Kidney (tissue), 14 donors: ENCODE results near the gene KANK2. TPM values are rescaled to one million over a fixed set of nuclear protein-coding genes. Genes with fewer than 3 reads are reported as not detected.

ENCODE experiments used
- DNase-seq, 5 donors: peaks; one replicate each; pipeline ENCODE4 v3.0.0-alpha.2; 2013 to 2020
- FAIRE-seq: peaks from 2 replicates; lab custom pipeline; 2012; peaks lifted over from hg19 to GRCh38; lab: Jason Lieb, UNC
- H3K27ac ChIP-seq, 2 donors: one replicate each; pipeline ENCODE4 v1.7.0; 2013; ENCODE audit warnings: low read depth in 2 of 2, low read length in 2 of 2, inconsistent platforms in 1 of 2
- H3K27me3 ChIP-seq: one replicate; pipeline ENCODE4 v1.7.1; 2013; ENCODE audit warnings: low read length, inconsistent platforms; ENCODE audit not compliant: control insufficient read depth, insufficient read depth
- H3K36me3 ChIP-seq, 3 donors: one replicate each; pipeline versions ENCODE4 v1.7.0 to v1.7.1; 2013; ENCODE audit warnings: low read length in 3 of 3, control low read depth in 1 of 3, inconsistent platforms in 1 of 3; ENCODE audit not compliant: insufficient read depth in 3 of 3, control insufficient read depth in 2 of 3
- H3K4me1 ChIP-seq, 3 donors: one replicate each; pipeline versions ENCODE4 v1.7.0 to v1.7.1; 2013; ENCODE audit warnings: low read length in 3 of 3, inconsistent platforms in 1 of 3, low read depth in 1 of 3; ENCODE audit not compliant: control insufficient read depth in 2 of 3, insufficient read depth in 2 of 3
- H3K4me3 ChIP-seq, 3 donors: one replicate each; pipeline versions ENCODE4 v1.7.0 to v1.8.1; 2013; ENCODE audit warnings: low read length in 3 of 3, control low read depth in 1 of 3, inconsistent platforms in 1 of 3
- H3K9ac ChIP-seq, 3 donors: one replicate each; pipeline versions ENCODE4 v1.7.0 to v1.7.1; 2013; ENCODE audit warnings: low read length in 3 of 3, control low read depth in 1 of 3, inconsistent platforms in 1 of 3
- H3K9me3 ChIP-seq, 3 donors: one replicate each; pipeline versions ENCODE4 v1.7.0 to v1.7.1; 2013; ENCODE audit warnings: low read length in 3 of 3, control low read depth in 1 of 3, inconsistent platforms in 1 of 3; ENCODE audit not compliant: control insufficient read depth in 2 of 3, insufficient read depth in 1 of 3
- CTCF ChIP-seq: IDR thresholded peaks from 3 replicates; pipeline ENCODE4 v1.5.1; 2012; ENCODE audit warnings: mild to moderate bottlenecking, moderate library complexity, borderline replicate concordance; ENCODE audit not compliant: insufficient read depth; ENCODE audit errors: extremely low read depth
- intact Hi-C: fragments of 100-400 bp; cut with DNase I; formaldehyde crosslinking; loops from one replicate; pipeline ENCODE4 v1.11.1; 2022
- polyA plus RNA-seq: library from polyadenylated mRNA; stranded (reverse); fragments of 350-450 nt; fragmentation: Illumina TruSeq; extraction: RNeasy Lipid Tissue Mini Kit (QIAGEN cat#74804); gene quantifications from one replicate; pipeline ENCODE4 v1.2.3, GENCODE V29; 2014; ENCODE audit warnings: low read depth, low replicate concordance; ENCODE audit not compliant: insufficient read depth
- total RNA-seq: library from RNA; stranded (reverse); fragmentation: NEBNext Ultra II Directional; extraction: Animal tissue kit (Norgen Biotek cat#: 25700); gene quantifications from one replicate; pipeline ENCODE4 v1.2.1, GENCODE V29; 2021
- donor health status: control.
- donor health status: control.
- donor health status: control.
- donor health status: control.
- donor health status: control.
- donor health status: DM: yes; HTN: yes; CAD: no.
- donor health status: Normal renal cell carcinoma (clear cell type).

KANK2 gene
- total and polyA plus RNA-seq, 2 donors from 2014 or later = 37.5 to 119 TPM

GRCh38 chr19:11225815-11226214 is 28.5 kb upstream of the KANK2 start:
- FAIRE-seq (no peak), DNase-seq (no peak)
- no peak for TF ChIP-seq CTCF
- Histone ChIP-seq H3K27me3 (no peaks in the 10 kb centered on the region), H3K4me1 (no peaks in the 10 kb centered on the region), H3K4me3 (no peak overlapping the region), H3K27ac (no peak overlapping the region), H3K36me3 (peaks cover 13 to 26% (median 26%) of the 10 kb centered on the region in 3 donors), H3K9ac (no peak overlapping the region), H3K9me3 (peaks cover 2 to 10% (median 6%) of the 10 kb centered on the region in 3 donors)
- intact Hi-C loops = no loop called here

GRCh38 chr19:11225172-11225571 is 27.8 kb upstream of the KANK2 start:
- TF ChIP-seq CTCF = no peak

GRCh38 chr19:11224429-11224828 is 27.1 kb upstream of the KANK2 start:
- Histone ChIP-seq H3K9ac (no peak overlapping the region), H3K27ac (no peak overlapping the region), H3K4me1 (no peaks in the 10 kb centered on the region), H3K27me3 (no peaks in the 10 kb centered on the region), H3K36me3 (peaks cover 16 to 22% (median 21%) of the 10 kb centered on the region in 3 donors), H3K9me3 (peaks cover 2 to 10% (median 6%) of the 10 kb centered on the region in 3 donors), H3K4me3 (no peak overlapping the region)
- DNase-seq (no peak), FAIRE-seq (no peak)
- no peak for TF ChIP-seq CTCF
- intact Hi-C loops = no loop called here

More at GRCh38 chr19:11225172-11225571, 27.8 kb upstream of the KANK2 start:
- no peak for FAIRE-seq
- no peaks in the 10 kb centered on the region for H3K27me3 ChIP-seq
- no peak for DNase-seq
- intact Hi-C loops = no loop called here
- no peak overlapping the region for H3K27ac ChIP-seq
- no peak overlapping the region for H3K4me3 ChIP-seq
- no peak overlapping the region for H3K9ac ChIP-seq
- H3K4me1 ChIP-seq = no peaks in the 10 kb centered on the region
- H3K9me3 ChIP-seq = peaks cover 2 to 10% (median 6%) of the 10 kb centered on the region in 3 donors
- peaks cover 15 to 22% (median 21%) of the 10 kb centered on the region in 3 donors for H3K36me3 ChIP-seq

GRCh38 chr19:11223200-11223599 is 25.9 kb upstream of the KANK2 start:
- Histone ChIP-seq H3K27me3 (no peaks in the 10 kb centered on the region), H3K9ac (no peak overlapping the region), H3K9me3 (peaks cover 2 to 10% (median 6%) of the 10 kb centered on the region in 3 donors), H3K4me1 (no peaks in the 10 kb centered on the region), H3K4me3 (no peak overlapping the region), H3K36me3 (peaks cover 16 to 22% (median 17%) of the 10 kb centered on the region in 3 donors), H3K27ac (no peak overlapping the region)
- FAIRE-seq (no peak), DNase-seq (no peak)
- no peak for TF ChIP-seq CTCF
- intact Hi-C loops = no loop called here
